Measurements from ENCODE around the gene ZNF646. TPM values are rescaled to one million over a fixed set of nuclear protein-coding genes. Genes with fewer than 3 reads are reported as not detected.

Gene ZNF646
- total RNA-seq, 1 experiment from 2014 or later = 6.9 TPM

DNA sequence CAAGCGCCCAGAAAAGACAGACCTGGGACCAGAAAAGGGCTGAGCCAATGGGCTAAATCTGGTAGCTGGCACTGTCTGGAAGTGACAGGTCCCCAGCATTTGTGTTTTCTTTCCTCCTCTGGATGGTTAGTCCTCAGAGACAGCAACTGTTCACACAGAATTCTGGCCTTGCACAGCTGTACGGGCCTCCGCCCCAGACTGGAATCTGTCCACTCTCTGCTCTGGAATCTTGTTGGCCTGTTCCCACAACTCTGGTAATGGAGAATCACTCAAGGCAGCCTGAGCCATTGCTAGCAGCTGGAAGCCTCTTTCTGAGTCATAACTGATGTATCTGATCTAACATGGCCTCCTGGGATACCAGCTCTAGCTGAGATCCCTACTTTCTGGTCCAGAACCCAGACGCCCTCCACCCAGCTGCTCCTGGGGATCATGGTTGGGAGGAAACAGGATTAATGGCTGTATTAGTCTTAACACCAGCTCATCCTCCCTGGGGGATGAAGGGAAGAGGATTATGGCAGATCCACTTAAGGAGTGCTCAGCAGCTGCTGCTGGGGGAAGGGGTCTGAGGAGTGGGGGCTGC is 9.2 kb upstream of the ZNF646 start:
- DNase-seq (ENCODE audit: low spot score) = no peak

- no peak for DNase-seq (ENCODE audit: low spot score)
These were observed 6.9 kb upstream of the ZNF646 start for GRCh38 chr16:31067342-31067741.

DNA sequence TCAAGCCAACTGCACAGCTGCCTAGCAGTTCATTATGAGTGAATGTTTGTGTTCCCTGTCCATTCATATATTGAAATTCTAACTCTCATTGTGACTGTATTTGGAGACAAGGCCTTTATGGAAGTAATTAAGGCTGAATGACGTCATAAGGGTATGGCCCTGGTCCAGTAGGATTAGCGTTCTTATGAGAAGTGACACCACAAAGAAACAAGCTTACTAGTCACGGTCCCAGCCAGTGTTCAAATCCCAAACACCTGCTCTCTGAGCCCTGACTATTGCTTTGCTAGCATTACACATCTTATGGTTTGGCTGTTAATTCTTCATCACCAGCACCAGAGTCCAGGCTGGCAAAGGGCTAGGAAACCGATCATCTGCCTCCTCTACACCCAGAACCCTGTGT is 2.4 kb upstream of the ZNF646 start:
- DNase-seq (ENCODE audit: low spot score) = peak; percentile 65

- no peak for DNase-seq (ENCODE audit: low spot score)
These were observed 1.6 kb upstream of the ZNF646 start for GRCh38 chr16:31072540-31073141.

DNA sequence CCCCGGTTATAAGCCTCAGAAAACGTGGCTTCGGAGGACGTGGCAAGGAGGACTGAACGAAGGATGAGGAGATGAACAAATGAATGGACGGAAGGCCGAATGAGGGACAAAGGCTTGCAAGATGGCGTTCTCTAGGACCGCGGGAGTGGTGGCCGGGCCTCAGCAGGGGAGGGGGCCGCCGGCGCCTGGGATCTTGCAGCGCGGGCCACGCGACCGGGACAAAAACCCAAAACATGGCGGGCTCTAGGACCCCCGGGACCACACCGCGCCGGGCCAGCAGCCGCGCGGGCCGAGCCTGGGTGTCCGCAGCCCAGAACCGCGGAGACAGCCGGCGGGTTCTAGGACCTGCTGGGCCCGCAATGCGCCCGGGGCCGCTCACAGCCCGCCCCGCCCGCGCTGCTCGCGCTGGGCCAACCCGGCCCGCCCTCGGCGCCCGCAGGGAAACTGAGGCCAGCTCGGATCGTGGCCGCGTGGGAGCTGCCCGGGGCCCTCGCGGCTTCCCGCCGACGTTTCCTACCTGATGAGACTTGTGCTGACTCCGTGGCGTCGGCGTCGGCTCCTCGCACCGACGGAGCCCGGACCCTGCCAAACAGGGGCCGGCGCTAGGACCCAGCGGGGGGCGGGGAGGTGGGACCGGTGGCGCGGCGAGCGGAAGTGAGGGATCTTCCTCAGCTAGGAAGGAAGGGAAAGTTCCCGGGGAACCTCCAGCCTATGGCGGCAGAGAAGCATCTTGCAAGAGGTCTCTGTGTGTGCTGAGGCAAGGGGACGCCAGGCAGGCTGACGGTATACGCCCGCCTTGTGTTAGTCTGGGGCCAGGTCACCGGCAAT is 866 bp upstream of the ZNF646 start:
- DNase-seq (ENCODE audit: low spot score) = peak; percentile 86

DNA sequence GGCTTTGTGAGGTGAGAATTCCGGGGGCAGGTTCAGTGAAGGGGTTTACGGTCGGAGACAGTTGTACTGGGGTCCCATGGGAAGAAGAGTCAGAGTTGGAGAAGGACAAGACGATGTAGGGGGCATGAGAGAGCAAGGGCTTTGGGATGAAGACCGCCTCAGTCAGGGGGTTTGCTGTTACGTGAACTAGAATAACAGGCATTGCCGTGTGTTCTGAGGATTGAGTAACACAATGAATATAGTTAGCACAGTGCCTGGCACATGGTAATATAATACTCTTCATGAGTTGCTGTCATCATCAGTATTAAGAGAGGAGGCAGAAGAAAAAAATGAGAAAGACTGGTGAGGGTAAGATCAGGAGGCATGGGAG is 577 bp downstream of the ZNF646 start:
- DNase-seq (ENCODE audit: low spot score) = no peak

DNA sequence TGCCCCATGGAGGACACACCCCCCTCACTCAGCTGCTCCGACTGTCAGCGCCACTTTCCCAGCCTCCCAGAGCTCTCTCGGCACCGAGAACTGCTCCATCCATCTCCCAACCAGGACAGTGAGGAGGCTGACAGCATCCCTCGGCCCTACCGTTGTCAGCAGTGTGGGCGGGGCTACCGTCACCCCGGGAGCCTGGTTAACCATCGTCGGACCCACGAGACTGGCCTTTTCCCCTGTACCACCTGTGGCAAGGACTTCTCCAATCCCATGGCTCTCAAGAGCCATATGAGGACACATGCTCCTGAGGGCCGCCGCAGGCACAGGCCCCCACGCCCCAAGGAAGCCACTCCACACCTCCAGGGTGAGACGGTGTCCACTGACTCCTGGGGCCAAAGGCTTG is 2.1 kb downstream of the ZNF646 start:
- DNase-seq (ENCODE audit: low spot score) = no peak

DNA sequence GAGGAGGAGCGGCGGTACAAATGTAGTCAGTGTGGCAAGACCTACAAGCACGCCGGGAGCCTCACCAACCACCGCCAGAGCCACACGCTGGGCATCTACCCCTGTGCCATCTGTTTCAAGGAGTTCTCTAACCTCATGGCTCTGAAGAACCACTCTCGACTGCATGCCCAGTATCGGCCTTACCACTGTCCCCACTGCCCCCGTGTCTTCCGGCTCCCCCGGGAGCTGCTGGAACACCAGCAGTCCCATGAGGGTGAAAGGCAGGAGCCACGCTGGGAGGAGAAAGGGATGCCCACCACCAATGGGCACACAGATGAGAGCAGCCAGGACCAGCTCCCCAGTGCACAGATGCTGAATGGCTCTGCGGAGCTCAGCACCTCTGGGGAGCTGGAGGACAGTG is 2.8 kb downstream of the ZNF646 start:
- no peak for DNase-seq (ENCODE audit: low spot score)

GRCh38 chr16:31077592-31078396 is 3.6 kb downstream of the ZNF646 start:
- DNase-seq (ENCODE audit: low spot score) = no peak

- DNase-seq (ENCODE audit: low spot score) = no peak
These were observed 4.5 kb downstream of the ZNF646 start for GRCh38 chr16:31078597-31079341.

DNA sequence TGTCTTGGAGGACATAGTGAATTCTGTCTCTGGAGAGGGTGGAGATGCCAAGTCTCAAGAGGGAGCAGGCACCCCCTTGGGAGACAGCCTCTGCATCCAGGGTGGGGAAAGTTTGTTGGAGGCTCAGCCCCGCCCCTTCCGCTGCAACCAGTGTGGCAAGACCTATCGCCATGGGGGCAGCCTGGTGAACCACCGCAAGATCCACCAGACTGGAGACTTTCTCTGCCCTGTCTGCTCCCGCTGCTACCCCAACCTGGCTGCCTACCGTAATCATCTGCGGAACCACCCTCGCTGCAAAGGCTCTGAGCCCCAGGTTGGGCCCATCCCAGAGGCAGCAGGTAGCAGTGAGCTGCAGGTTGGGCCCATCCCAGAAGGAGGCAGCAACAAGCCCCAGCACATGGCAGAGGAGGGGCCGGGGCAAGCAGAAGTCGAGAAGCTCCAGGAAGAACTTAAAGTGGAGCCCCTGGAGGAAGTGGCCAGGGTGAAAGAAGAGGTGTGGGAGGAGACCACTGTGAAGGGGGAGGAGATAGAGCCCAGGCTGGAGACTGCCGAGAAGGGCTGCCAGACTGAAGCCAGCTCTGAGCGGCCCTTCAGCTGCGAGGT is 5.2 kb downstream of the ZNF646 start:
- no peak for DNase-seq (ENCODE audit: low spot score)

DNA sequence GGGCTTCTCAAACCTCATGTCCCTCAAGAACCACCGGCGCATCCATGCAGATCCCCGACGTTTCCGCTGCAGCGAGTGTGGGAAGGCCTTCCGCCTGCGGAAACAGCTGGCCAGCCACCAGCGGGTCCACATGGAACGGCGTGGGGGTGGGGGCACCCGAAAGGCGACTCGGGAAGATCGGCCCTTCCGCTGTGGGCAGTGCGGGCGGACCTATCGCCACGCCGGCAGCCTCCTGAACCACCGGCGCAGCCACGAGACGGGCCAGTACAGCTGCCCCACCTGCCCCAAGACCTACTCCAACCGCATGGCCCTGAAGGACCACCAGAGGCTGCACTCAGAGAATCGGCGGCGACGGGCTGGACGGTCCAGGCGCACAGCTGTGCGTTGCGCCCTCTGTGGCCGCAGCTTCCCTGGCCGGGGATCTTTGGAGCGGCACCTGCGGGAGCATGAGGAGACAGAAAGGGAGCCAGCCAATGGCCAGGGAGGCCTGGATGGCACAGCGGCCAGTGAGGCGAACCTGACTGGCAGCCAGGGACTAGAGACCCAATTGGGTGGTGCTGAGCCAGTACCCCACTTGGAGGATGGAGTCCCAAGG is 5.9 kb downstream of the ZNF646 start:
- no peak for DNase-seq (ENCODE audit: low spot score)

DNA sequence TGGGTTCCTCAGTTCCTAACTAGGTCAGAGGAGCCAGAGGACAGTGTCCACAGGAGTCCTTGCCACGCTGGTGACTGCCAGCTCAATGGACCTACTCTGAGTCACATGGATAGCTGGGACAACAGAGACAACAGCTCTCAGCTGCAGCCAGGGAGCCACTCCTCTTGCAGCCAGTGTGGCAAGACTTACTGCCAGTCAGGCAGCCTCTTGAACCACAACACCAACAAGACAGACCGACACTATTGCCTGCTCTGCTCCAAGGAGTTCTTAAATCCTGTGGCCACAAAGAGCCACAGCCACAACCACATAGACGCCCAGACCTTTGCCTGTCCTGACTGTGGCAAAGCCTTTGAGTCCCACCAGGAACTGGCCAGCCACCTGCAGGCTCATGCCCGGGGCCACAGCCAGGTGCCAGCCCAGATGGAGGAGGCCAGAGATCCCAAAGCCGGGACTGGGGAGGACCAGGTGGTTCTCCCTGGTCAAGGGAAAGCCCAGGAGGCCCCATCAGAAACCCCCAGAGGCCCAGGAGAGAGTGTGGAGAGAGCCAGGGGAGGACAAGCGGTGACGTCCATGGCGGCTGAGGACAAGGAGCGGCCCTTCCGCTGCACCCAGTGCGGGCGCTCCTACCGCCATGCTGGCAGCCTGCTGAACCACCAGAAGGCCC is 6.7 kb downstream of the ZNF646 start:
- DNase-seq (ENCODE audit: low spot score) = no peak

- DNase-seq (ENCODE audit: low spot score) = no peak
These were observed 7.5 kb downstream of the ZNF646 start for GRCh38 chr16:31081428-31082351.

DNA sequence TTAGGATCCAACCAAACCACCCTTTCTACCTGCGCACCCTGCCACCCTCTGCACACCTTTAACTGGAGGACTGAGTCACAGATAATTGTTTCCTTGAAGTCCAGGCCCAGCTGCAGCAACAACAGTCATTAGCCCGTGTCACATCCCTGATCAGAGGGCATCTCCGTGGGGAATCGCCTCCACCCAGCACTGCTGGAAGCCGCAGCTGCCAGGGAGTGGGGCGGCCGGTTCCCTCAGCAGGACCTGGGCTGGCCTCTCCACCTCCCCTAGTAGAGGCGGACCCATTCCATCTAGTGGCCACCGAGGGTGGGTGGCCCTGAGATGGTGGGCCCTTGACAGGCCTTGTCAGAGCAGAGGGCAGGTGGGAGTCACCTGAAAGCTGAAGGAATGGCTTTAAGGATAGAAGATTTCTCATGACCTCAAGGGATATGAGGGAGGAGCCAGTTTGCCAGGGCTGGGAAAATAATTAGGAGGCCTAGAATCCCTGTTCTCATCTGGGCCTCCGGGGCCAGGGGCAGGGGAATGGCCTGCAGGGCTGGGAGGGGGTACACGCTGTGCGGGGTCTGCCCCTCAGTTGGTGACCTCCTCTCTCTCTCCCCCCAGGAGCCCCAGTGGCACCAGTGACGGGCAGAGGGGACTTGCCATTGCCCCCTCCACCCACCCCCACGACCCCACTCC is 8.3 kb downstream of the ZNF646 start:
- no peak for DNase-seq (ENCODE audit: low spot score)

- DNase-seq (ENCODE audit: low spot score) = no peak
These were observed 8.9 kb downstream of the ZNF646 start for GRCh38 chr16:31083081-31083480.

GRCh38 chr16:31083556-31083955 is 9.3 kb downstream of the ZNF646 start:
- DNase-seq (ENCODE audit: low spot score) = no peak

DNA sequence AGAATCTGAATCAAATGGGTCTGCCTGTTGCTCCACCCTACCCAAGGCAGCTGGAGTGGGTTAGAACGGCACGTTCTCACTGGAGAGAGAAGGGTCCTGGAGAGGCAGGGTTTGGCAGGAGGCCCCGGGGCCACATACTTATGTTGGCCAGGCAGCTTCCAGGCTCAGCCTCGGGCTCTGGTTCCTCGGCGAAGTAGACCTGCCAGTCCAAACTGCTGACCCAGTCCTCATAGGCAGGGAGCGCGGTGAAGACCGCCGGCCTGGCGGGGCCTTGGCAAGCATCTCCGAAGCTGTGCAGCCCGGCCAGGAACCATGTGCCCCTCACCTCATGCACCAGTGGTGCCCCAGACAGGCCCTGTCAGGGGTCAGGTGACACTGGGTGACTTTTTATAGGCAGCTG is 9.8 kb downstream of the ZNF646 start:
- DNase-seq (ENCODE audit: low spot score) = no peak

Data from H4 (cell line).